Hepatocyte (in vitro differentiated cells): ENCODE results near the gene NKAIN2. TPM values are rescaled to one million over a fixed set of nuclear protein-coding genes. Genes with fewer than 3 reads are reported as not detected.

Experiments used
- DNase-seq: peaks from one replicate; pipeline ENCODE4 v3.0.0-alpha.2; 2016; ENCODE audit warnings: low spot score
- H2AFZ ChIP-seq: fragments of 200-600 bp; sonication (generic); 2 replicates; pipeline ENCODE4 v1.6.0; 2016; ENCODE audit warnings: antibody characterized with exemption, mild to moderate bottlenecking
- H3K27ac ChIP-seq: fragments of 200-600 bp; sonication (generic); 2 replicates; pipeline ENCODE4 v1.5.1; 2016; ENCODE audit warnings: mild to moderate bottlenecking
- H3K27me3 ChIP-seq: fragments of 200-600 bp; sonication (generic); 2 replicates; pipeline ENCODE4 v1.6.1; 2016
- H3K36me3 ChIP-seq: fragments of 200-600 bp; sonication (generic); replicated peaks from 2 replicates; pipeline ENCODE4 v1.5.1; 2016; ENCODE audit warnings: low read depth; ENCODE audit not compliant: insufficient read depth
- H3K4me1 ChIP-seq: fragments of 200-600 bp; sonication (generic); 2 replicates; pipeline ENCODE4 v1.5.1; 2016; ENCODE audit warnings: mild to moderate bottlenecking, moderate library complexity; ENCODE audit not compliant: insufficient read depth
- H3K4me2 ChIP-seq: fragments of 200-600 bp; sonication (generic); 2 replicates; pipeline ENCODE4 v1.6.0; 2016
- H3K4me3 ChIP-seq: fragments of 200-600 bp; sonication (generic); 2 replicates; pipeline ENCODE4 v1.5.1; 2016; ENCODE audit warnings: mild to moderate bottlenecking
- H3K79me2 ChIP-seq: fragments of 200-600 bp; sonication (generic); 2 replicates; pipeline ENCODE4 v1.6.0; 2017; ENCODE audit warnings: mild to moderate bottlenecking
- H3K9me2 ChIP-seq: fragments of 200-600 bp; sonication (generic); replicated peaks from 2 replicates; pipeline ENCODE4 v1.6.0; 2017; ENCODE audit warnings: mild to moderate bottlenecking; ENCODE audit not compliant: insufficient read depth
- H3K9me3 ChIP-seq: fragments of 200-600 bp; sonication (generic); 2 replicates; pipeline ENCODE4 v1.5.1; 2016; ENCODE audit warnings: low read depth, mild to moderate bottlenecking
- H4K20me1 ChIP-seq: fragments of 200-600 bp; sonication (generic); 2 replicates; pipeline ENCODE4 v1.6.0; 2016; ENCODE audit warnings: mild to moderate bottlenecking; ENCODE audit not compliant: insufficient read depth, poor library complexity, severe bottlenecking
- CTCF ChIP-seq: fragments of 200-600 bp; sonication (generic); IDR thresholded peaks from 2 replicates; pipeline ENCODE4 v1.5.1; 2016; ENCODE audit warnings: antibody characterized with exemption, mild to moderate bottlenecking; ENCODE audit not compliant: poor library complexity
- EZH2 ChIP-seq: fragments of 200-600 bp; sonication (generic); IDR thresholded peaks from 2 replicates; pipeline ENCODE4 v1.6.1; 2016; ENCODE audit warnings: antibody characterized with exemption, mild to moderate bottlenecking, borderline replicate concordance
- EZH2phosphoT487 ChIP-seq: fragments of 200-600 bp; sonication (generic); IDR thresholded peaks from one replicate; pipeline ENCODE4 v1.6.1; 2018; ENCODE audit warnings: antibody characterized with exemption, mild to moderate bottlenecking, low read depth, moderate library complexity; ENCODE audit not compliant: unreplicated experiment, severe bottlenecking
- WGBS: methylation state at CpG from one replicate; pipeline ENCODE4 v1.1.6; 2016; ENCODE audit warnings: low lambda C conversion rate; ENCODE audit errors: missing lambda C conversion rate; 5-methylcytosine and 5-hydroxymethylcytosine counted together
- polyA plus RNA-seq: library from polyadenylated mRNA; unstranded; fragments of >200 nt; fragmentation: Nextera tagmentation; extraction: Ambion mirVana; gene quantifications from 2 replicates; pipeline ENCODE4 v1.2.1, GENCODE V29; 2016
- total RNA-seq: library from RNA; depleted of rRNA; stranded (reverse); fragments of >200 nt; gene quantifications from 2 replicates; pipeline ENCODE4 v1.2.3, GENCODE V29; 2014

NKAIN2 gene
- total and polyA plus RNA-seq, 2 experiments from 2014 or later, result 0.48 to 2.6 TPM

GRCh38 chr6:123804787-123805540, 1.3 kb downstream of the NKAIN2 start:
- Histone ChIP-seq H2AFZ (no peak overlapping the region), H3K27me3 (peaks cover 72% of the 10 kb centered on the region), H3K79me2 (no peaks in the 10 kb centered on the region), H3K4me2 (peak overlapping the region; percentile 15), H4K20me1 (no peaks in the 10 kb centered on the region), H3K9me2 (no peaks in the 10 kb centered on the region), H3K9me3 (no peaks in the 10 kb centered on the region), H3K4me1 (no peaks in the 10 kb centered on the region), H3K4me3 (no peak overlapping the region), H3K27ac (no peak overlapping the region), H3K36me3 (no peaks in the 10 kb centered on the region)
- WGBS, result 63% methylated on average over 5 of the region's 5 CpGs
- TF ChIP-seq EZH2phosphoT487 (no peak), CTCF (no peak), EZH2 (peak; percentile 11)
- DNase-seq, result no peak

GRCh38 chr6:123805921-123806320, 2.3 kb downstream of the NKAIN2 start:
- Histone ChIP-seq H3K4me3 (no peak overlapping the region), H4K20me1 (no peaks in the 10 kb centered on the region), H2AFZ (no peak overlapping the region), H3K4me1 (no peaks in the 10 kb centered on the region), H3K9me2 (no peaks in the 10 kb centered on the region), H3K9me3 (no peaks in the 10 kb centered on the region), H3K27me3 (peaks cover 63% of the 10 kb centered on the region), H3K36me3 (no peaks in the 10 kb centered on the region), H3K27ac (no peak overlapping the region), H3K4me2 (peak overlapping the region; percentile 15), H3K79me2 (no peaks in the 10 kb centered on the region)
- DNase-seq, result no peak
- no peak for TF ChIP-seq EZH2
- no peak for TF ChIP-seq EZH2phosphoT487
- no peak for TF ChIP-seq CTCF
- 69% methylated on average over 1 of the region's 1 CpG for WGBS

- 70% methylated on average over 2 of the region's 2 CpGs for WGBS
- no peaks in the 10 kb centered on the region for H3K36me3 ChIP-seq
- H3K9me3 ChIP-seq, result no peaks in the 10 kb centered on the region
- H4K20me1 ChIP-seq, result no peaks in the 10 kb centered on the region
- no peak overlapping the region for H3K4me2 ChIP-seq
- TF ChIP-seq EZH2phosphoT487, result no peak
- no peak for TF ChIP-seq CTCF
- no peak for TF ChIP-seq EZH2
- peaks cover 57% of the 10 kb centered on the region for H3K27me3 ChIP-seq
- no peak overlapping the region for H2AFZ ChIP-seq
- H3K27ac ChIP-seq, result no peak overlapping the region
- no peak for DNase-seq
- no peaks in the 10 kb centered on the region for H3K79me2 ChIP-seq
- no peaks in the 10 kb centered on the region for H3K4me1 ChIP-seq
- H3K4me3 ChIP-seq, result no peak overlapping the region
- H3K9me2 ChIP-seq, result no peaks in the 10 kb centered on the region
Measured at GRCh38 chr6:123806561-123806960, 2.9 kb downstream of the NKAIN2 start.

GRCh38 chr6:123808556-123808955, 4.9 kb downstream of the NKAIN2 start:
- H3K9me3 ChIP-seq, result no peaks in the 10 kb centered on the region
- H4K20me1 ChIP-seq, result no peaks in the 10 kb centered on the region
- TF ChIP-seq EZH2 (no peak), EZH2phosphoT487 (no peak), CTCF (no peak)
- no peaks in the 10 kb centered on the region for H3K36me3 ChIP-seq
- no peak overlapping the region for H3K27ac ChIP-seq
- no peaks in the 10 kb centered on the region for H3K4me1 ChIP-seq
- H3K4me3 ChIP-seq, result no peak overlapping the region
- no peaks in the 10 kb centered on the region for H3K79me2 ChIP-seq
- H3K27me3 ChIP-seq, result peaks cover 57% of the 10 kb centered on the region
- H3K9me2 ChIP-seq, result no peaks in the 10 kb centered on the region
- H3K4me2 ChIP-seq, result no peak overlapping the region
- no peak for DNase-seq
- WGBS, result 82% methylated on average over 3 of the region's 3 CpGs
- H2AFZ ChIP-seq, result no peak overlapping the region
